ENCODE data around the gene ACTBL2.
A peak's percentile ranks its signal among the peaks of the same experiment; 100 is the strongest.
"Not testable (repeated sequence)": the region's sequence is repeated elsewhere in the genome, so short reads cannot be mapped to it uniquely, and the experiment has no call there.

Gene ACTBL2

GRCh38 chr5:57482671-57483106, at the start of gene ACTBL2:
ACTBL2 (minus strand) TSS chr5:57482811; CDS start chr5:57482707, 104 bp downstream.
- DNase-seq: no peak

GRCh38 chr5:57531333-57531732, 48.7 kb upstream of the ACTBL2 start:
- no peak for DNase-seq

GRCh38 chr5:57529864-57530263, 47.3 kb upstream of the ACTBL2 start:
- no peak for DNase-seq

- no peak for DNase-seq
These were observed 45.3 kb upstream of the ACTBL2 start for GRCh38 chr5:57527870-57528269.

- DNase-seq: no peak
These were observed 41.9 kb upstream of the ACTBL2 start for GRCh38 chr5:57524348-57525060.

- not testable (repeated sequence) for DNase-seq
These were observed 39.9 kb upstream of the ACTBL2 start for GRCh38 chr5:57522477-57522876.

GRCh38 chr5:57518415-57518814, 35.8 kb upstream of the ACTBL2 start:
- not testable (repeated sequence) for DNase-seq

GRCh38 chr5:57517250-57517649, 34.6 kb upstream of the ACTBL2 start:
- no peak for DNase-seq

- no peak for DNase-seq
These were observed 31.2 kb upstream of the ACTBL2 start for GRCh38 chr5:57513785-57514184.

- no peak for DNase-seq
These were observed 28.7 kb upstream of the ACTBL2 start for GRCh38 chr5:57511321-57511720.

GRCh38 chr5:57509501-57510260, 27.1 kb upstream of the ACTBL2 start:
- DNase-seq: no peak

GRCh38 chr5:57508211-57508610, 25.6 kb upstream of the ACTBL2 start:
- no peak for DNase-seq

- no peak for DNase-seq
These were observed 22.9 kb upstream of the ACTBL2 start for GRCh38 chr5:57505272-57506200.

GRCh38 chr5:57504357-57504756, 21.7 kb upstream of the ACTBL2 start:
- no peak for DNase-seq

GRCh38 chr5:57503433-57503832, 20.8 kb upstream of the ACTBL2 start:
- peak; percentile 24 for DNase-seq

GRCh38 chr5:57501414-57502201, 19.0 kb upstream of the ACTBL2 start:
- no peak for DNase-seq

- DNase-seq: peak; percentile 43
These were observed 16.8 kb upstream of the ACTBL2 start for GRCh38 chr5:57499262-57500050.

GRCh38 chr5:57497733-57498132, 15.1 kb upstream of the ACTBL2 start:
- no peak for DNase-seq

- DNase-seq: no peak
These were observed 12.9 kb upstream of the ACTBL2 start for GRCh38 chr5:57495285-57496086.

Data from NCI-H1048 (cell line).